ENCODE results near the gene WDR5.
A peak's percentile ranks its signal among the peaks of the same experiment; 100 is the strongest.

Gene WDR5

GRCh38 chr9:134159566-134160245 lies 23.8 kb downstream of the WDR5 start:
- DNase-seq = no peak

GRCh38 chr9:134161647-134162046 lies 25.8 kb downstream of the WDR5 start:
- DNase-seq = no peak

GRCh38 chr9:134162212-134162775 lies 26.4 kb downstream of the WDR5 start:
- no peak for DNase-seq

GRCh38 chr9:134162926-134163370 lies 27.1 kb downstream of the WDR5 start:
- DNase-seq = peak in 1 of 3 experiments; percentile 71

GRCh38 chr9:134163371-134164196 lies 27.7 kb downstream of the WDR5 start:
- peak in 2 of 3 experiments; percentile 86 to 90 for DNase-seq

GRCh38 chr9:134164879-134165278 lies 29.0 kb downstream of the WDR5 start:
- DNase-seq = no peak

GRCh38 chr9:134165357-134166315 lies 29.8 kb downstream of the WDR5 start:
- no peak for DNase-seq

GRCh38 chr9:134166374-134166773 lies 30.5 kb downstream of the WDR5 start:
- DNase-seq = no peak

- DNase-seq = no peak
Observed at GRCh38 chr9:134167530-134167931, 31.6 kb downstream of the WDR5 start.

- DNase-seq = no peak
Observed at GRCh38 chr9:134168757-134169550, 33.1 kb downstream of the WDR5 start.

- DNase-seq = no peak
Observed at GRCh38 chr9:134169724-134170401, 34.0 kb downstream of the WDR5 start.

- DNase-seq = no peak
Observed at GRCh38 chr9:134170532-134171315, 34.8 kb downstream of the WDR5 start.

GRCh38 chr9:134171316-134172197 lies 35.7 kb downstream of the WDR5 start:
- DNase-seq = no peak

GRCh38 chr9:134172198-134173126 lies 36.6 kb downstream of the WDR5 start:
- no peak for DNase-seq

- no peak for DNase-seq
Observed at GRCh38 chr9:134173127-134174072, 37.5 kb downstream of the WDR5 start.

GRCh38 chr9:134174073-134174449 lies 38.2 kb downstream of the WDR5 start:
- DNase-seq = no peak
